ENCODE data around the gene PANX1.
A peak's percentile ranks its signal among the peaks of the same experiment; 100 is the strongest.

PANX1 gene

GRCh38 chr11:94129512-94130297 lies 1.1 kb downstream of the PANX1 start:
- no peak for DNase-seq

GRCh38 chr11:94130298-94131046 lies 1.8 kb downstream of the PANX1 start:
- DNase-seq, result no peak

GRCh38 chr11:94131047-94131717 lies 2.5 kb downstream of the PANX1 start:
- DNase-seq, result no peak

- DNase-seq, result no peak
Measured at GRCh38 chr11:94131718-94132115, 3.1 kb downstream of the PANX1 start.

DNA sequence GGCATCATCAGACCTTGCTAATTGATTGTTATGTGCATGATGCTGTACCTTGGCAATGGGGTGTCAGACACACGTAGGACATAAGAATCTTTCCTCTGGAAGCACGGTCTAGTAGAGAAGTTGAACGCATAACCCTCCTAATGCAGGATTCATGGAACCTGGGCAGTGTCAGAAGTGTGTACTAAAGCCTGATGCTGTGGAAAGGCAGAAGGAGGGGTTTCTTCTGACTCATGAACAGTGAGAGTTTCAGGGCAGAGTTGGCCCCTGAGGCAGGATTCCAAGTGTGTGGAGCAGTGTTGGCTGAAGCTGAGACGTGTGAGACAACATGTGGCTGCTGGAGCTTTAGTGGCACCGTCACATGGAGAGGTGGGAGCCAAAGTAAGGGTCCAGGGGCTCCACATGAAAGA lies 3.5 kb downstream of the PANX1 start:
- DNase-seq, result no peak

DNA sequence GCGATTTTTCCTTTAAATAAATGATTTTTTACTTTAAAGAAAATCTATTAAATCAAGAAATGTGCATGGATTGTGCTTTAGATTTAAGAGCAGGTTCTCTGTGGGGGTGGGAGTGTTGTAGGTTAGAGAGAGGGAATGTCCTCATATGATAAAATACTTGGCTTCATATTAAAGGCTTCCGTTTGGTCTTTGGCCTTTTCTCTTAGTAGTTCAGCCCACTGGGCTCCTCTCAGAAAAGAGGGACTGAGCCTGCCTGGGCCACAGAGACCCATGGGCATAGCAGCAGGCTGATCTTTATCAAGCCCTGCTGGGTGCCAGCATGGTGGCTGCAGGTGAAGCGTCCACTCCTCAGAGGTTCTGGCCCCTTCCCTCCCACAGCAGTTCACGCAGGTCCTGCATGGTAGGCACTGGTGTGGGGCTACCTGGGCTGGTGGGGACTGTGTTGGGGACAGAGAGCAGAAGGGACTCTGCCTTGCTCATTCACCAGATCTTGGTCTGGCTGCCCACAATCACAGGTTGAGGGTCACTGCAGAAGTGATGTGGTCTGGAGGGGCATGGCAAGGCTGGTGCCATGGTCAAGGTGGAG lies 4.3 kb downstream of the PANX1 start:
- no peak for DNase-seq

- DNase-seq, result no peak
Measured at GRCh38 chr11:94133752-94134151, 5.1 kb downstream of the PANX1 start.

GRCh38 chr11:94134651-94135512 lies 6.2 kb downstream of the PANX1 start:
- DNase-seq, result peak; percentile 34 to 61

DNA sequence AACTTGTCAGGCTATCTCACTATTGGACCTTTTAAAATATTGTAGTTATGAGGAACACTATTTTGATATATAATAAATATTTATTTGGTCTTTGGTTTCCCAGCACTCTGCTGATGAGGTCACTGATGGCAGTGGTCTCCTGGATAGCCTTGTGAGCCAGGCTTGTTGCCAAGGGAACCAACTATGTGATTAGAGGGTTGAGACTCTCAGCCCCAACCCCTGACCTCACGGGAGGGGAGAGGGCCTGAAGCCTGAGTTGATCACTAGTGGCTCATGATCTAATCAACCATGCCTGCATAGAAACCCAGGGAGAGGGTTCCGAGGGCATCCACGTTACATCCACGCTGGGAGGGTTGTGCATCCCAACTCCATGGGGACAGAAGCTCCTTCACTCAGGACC lies 10.8 kb downstream of the PANX1 start:
- no peak for DNase-seq

- no peak for DNase-seq
Measured at GRCh38 chr11:94140154-94140655, 11.6 kb downstream of the PANX1 start.

DNA sequence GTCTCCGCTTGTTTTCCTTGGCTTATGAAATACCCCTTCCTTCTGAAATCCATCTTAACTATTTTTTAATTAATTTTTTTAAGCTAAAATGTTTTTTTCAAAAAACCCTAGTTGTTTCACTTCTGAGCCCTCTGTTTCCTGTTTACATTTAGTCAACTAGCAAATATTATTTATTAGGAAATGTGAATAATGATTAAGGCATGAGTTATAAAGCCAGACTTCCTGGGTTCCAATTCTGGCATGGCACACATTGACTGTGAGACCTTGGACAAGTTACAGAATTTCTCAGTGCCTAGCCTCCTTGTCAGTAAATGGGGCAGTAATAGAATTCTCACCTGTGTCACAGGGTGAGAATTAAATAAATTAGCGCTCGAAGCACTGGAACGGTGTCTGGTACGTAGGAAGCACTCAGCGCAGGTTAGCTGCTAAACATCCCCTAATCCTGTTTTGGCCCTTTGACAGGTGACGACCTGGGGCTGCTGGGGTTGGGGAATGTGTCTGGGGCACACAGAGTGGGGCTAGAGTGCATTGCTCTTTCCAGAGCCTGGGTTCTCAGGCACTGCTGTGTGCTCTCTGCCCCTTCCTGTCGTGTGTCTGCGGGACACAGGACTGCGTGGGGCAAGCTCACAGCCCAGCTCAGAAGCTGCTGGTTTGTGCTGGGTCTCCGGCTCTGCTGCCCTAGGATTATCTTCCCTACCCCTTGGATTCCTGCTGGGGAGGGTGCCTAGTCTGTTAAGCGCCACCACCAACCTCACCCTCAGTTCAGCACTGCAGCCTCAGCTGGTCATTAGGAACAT lies 13.1 kb downstream of the PANX1 start:
- no peak for DNase-seq

DNA sequence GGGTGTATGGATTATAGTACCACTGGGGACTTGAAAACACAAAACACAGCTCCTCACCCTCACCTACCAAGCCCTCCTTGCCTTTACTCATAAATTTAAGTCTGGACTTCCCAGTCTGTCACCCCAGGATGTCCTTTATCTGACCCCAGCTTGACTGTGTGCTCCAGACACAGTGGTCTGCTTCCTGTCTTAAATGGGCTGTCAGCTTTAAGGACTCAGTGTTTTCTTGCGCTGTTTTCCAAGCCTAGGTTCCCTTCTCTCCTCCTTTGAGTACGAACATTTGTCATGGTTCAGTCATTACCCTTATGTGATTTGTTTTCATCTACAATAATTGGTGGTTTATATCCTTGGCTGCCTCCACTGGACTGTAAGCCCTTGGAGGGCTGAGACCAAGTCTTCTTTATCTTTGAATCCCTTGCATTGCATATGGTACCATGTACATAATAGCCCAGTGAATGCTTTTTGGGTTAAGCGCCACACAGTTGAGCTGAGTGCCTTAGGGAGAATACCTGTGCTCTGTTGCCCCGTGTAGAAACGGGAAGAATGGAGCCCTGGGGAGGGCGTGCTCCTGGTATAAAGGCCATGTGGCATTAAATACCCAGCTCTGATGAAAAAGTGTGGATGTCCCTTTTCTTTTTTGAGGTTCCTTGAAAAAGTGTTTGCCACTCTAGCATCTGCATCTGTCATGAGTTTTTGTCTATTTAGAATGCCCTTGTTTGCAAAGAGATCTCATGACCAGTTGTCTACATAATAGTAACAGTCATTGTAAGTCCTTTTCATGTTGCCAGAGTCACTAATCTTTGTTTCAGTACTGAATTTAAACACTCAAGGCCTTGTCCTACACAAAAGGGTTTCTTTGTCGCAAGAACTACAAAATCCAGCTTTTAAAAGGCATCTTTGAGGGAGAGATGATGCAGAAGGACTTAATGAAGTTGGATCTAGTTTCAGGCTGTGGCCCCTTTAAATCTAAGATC lies 14.0 kb downstream of the PANX1 start:
- DNase-seq, result no peak

DNA sequence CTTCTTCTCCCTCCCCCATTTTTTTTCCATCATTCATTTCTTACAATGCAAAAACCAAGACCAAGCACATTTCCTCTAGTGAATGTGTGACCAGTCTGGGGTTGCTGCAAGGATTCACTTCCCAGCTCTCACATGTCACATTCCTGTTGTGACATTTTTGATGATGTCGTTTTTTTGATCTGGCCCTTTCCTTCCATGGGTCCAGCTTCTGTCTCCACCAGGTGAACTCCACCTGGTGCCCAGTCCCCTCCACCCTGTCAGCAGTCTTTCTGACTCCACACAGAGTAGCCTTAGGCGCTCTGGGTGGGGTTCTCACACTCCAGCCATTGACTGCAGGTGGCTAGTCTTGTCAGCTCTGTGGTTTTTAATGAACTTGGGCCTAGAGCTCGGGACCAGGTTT lies 15.6 kb downstream of the PANX1 start:
- DNase-seq, result no peak

DNA sequence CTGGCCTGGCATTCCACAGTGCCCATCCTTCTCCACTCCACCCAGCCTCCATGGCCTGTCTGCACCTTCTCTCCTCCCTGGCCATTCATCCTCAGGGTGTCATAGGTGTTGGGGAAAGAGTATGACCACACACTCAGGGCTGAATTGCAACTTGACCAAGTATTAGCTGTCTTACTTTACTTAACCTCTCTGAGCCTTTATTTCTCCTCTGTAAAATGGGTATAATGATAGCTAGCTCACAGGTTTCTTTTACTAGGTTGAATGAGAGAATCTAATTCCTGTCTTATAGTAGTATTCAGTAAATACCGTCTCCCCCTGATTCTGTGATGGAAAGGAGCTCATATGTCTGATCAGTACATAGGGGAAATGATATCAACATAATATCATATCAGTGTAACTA lies 16.0 kb downstream of the PANX1 start:
- DNase-seq, result no peak

DNA sequence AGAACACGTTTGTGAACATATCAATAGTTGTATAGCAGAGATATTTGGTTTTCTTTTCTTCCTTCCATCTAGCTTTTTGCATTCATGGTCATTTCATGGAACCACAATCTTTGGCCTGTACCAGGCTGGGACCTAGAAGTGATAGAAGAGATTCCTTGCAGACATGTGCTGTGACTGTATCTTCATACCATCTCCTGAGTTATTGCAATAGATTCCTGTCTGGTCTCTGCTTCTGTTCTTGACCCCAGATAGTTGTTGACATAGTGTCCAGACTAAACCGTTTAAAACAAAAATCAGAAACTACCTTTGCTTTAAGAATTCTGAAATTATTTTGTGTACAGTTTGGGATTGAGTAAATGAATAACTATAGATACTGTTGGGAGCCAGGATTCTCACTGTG lies 16.8 kb downstream of the PANX1 start:
- DNase-seq, result no peak

- DNase-seq, result no peak
Measured at GRCh38 chr11:94145916-94146315, 17.3 kb downstream of the PANX1 start.

DNA sequence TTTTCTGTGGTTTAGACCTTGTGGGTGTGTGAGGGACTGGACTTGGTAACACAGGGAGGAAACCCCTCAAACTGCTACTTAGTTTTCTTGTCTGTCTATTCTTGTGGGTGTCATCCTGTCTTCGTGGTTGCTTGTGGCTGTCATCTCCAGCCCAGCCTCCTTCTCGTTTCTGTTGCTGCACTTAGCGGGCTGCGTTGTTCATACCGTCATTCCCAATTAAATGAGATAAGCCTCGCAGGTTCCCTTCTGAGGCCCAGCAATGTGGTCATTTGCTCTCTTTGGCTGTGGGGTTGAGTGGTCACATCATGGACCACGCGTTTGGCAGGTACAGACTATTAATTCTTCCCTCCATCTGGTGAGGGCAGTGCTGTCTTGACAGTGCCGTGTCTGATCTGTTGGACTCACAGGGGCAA lies 18.8 kb downstream of the PANX1 start:
- no peak for DNase-seq

- no peak for DNase-seq
Measured at GRCh38 chr11:94148189-94148588, 19.5 kb downstream of the PANX1 start.

GRCh38 chr11:94149431-94150017 lies 20.9 kb downstream of the PANX1 start:
- no peak for DNase-seq

DNA sequence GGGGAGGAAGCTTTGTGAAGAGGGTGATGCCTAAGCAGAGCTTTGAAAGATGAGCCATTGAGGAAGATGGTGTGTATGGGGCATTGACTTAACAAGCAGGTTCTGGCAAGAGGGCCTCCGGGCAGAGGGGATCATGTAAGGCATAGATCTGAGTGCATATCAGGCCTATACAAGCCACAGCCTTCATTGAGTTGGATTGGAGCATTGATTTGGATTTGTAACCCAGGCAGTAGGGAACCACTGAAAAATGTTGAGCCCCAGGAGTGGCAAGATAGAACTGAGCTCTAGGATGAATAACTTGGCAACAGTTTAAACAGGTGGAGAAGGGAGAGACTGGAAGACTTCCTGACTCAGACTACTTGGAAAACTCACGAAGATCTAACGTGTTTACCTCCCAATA lies 21.4 kb downstream of the PANX1 start:
- no peak for DNase-seq

Data from Kasumi-1 (cell line).